ENCODE measurements around the gene ARSJ. TPM values are rescaled to one million over a fixed set of nuclear protein-coding genes. Genes with fewer than 3 reads are reported as not detected.
A peak's percentile ranks its signal among the peaks of the same experiment; 100 is the strongest.
"Not testable (repeated sequence)": the region's sequence is repeated elsewhere in the genome, so short reads cannot be mapped to it uniquely, and the experiment has no call there.

ARSJ gene
- total RNA-seq, 3 donors from 2014 or later (not counting 1 experiment from before 2014, with no cell fraction given): 1.5 to 2.3 (median 1.5) TPM

- no peak overlapping the region for H3K27ac ChIP-seq (ENCODE audit: low read length)
- Mint-ChIP-seq H3K27me3 (ENCODE audit: low read depth in 2 of 2) (no peaks in the 10 kb centered on the region), H3K27ac (no peak overlapping the region), H3K4me1 (peaks cover 4 to 10% of the 10 kb centered on the region in 2 donors), H3K9me3 (peaks cover 2% of the 10 kb centered on the region in 2 donors), H3K4me3 (no peak overlapping the region), H3K36me3 (peaks cover 9% of the 10 kb centered on the region)
- no peaks in the 10 kb centered on the region for H3K36me3 ChIP-seq (ENCODE audit: control insufficient read depth, insufficient read depth, low read length)
- no peaks in the 10 kb centered on the region for H3K4me1 ChIP-seq (ENCODE audit: control insufficient read depth, insufficient read depth, low read length)
- H3K9me3 ChIP-seq (ENCODE audit: control insufficient read depth, insufficient read depth, low read length): no peaks in the 10 kb centered on the region
- no peak overlapping the region for H3K4me3 ChIP-seq (ENCODE audit: low read length)
- ATAC-seq (peak in 1 of 3 donors; percentile 46), DNase-seq (no peak)
- 88% methylated on average over 8 of the region's 8 CpGs for WGBS (ENCODE audit: insufficient coverage)
- intact Hi-C loops (cut with micrococcal nuclease): no loop called here
- no peaks in the 10 kb centered on the region for H3K27me3 ChIP-seq (ENCODE audit: control insufficient read depth, insufficient read depth, low read length)
- TF ChIP-seq, protein P1, sequence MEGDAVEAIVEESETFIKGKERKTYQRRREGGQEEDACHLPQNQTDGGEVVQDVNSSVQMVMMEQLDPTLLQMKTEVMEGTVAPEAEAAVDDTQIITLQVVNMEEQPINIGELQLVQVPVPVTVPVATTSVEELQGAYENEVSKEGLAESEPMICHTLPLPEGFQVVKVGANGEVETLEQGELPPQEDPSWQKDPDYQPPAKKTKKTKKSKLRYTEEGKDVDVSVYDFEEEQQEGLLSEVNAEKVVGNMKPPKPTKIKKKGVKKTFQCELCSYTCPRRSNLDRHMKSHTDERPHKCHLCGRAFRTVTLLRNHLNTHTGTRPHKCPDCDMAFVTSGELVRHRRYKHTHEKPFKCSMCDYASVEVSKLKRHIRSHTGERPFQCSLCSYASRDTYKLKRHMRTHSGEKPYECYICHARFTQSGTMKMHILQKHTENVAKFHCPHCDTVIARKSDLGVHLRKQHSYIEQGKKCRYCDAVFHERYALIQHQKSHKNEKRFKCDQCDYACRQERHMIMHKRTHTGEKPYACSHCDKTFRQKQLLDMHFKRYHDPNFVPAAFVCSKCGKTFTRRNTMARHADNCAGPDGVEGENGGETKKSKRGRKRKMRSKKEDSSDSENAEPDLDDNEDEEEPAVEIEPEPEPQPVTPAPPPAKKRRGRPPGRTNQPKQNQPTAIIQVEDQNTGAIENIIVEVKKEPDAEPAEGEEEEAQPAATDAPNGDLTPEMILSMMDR (IDR thresholded peaks at IDR 0.05): no peak
These were observed 33.3 kb upstream of the ARSJ start for GRCh38 chr4:114012749-114013148.

- H3K4me3 Mint-ChIP-seq: peak overlapping the region; percentile 87
- peak overlapping the region; percentile 42 for H3K27ac ChIP-seq (ENCODE audit: low read length)
- ATAC-seq: peak; percentile 80 to 84 (median 81)
These were observed 26.4 kb upstream of the ARSJ start for GRCh38 chr4:114005569-114006442.

DNA sequence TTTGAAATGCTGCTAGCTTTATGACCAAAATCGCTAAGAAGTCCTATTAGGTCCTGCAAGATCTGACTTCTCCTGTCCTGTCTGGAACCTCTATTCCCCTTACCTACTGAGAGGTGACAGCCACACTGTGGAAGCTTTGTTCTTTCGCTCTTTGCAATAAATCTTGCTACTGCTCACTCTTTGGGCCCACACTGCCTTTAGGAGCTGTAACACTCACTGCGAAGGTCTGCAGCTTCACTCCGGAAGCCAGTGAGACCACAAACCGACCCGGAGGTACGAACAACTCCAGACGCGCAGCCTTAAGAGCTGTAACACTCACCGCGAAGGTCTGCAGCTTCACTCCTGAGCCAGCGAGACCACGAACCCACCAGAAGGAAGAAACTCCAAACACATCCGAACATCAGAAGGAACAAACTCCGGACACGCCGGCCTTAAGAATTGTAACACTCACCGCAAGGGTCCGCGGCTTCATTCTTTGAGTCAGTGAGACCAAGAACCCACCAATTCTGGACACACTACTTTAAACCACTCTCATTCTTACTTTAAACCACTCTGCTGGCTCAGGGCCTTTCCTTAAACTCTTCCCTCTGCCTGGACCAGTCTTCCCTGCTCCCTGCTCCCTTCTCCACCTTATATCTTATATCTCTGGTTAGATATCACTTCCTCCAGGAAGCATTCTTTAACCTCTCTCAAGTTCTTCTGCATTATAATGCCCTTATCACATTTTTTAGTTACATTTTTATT lies 25.2 kb upstream of the ARSJ start:
- WGBS (ENCODE audit: insufficient coverage): 60% methylated on average over 20 of the region's 20 CpGs
- H3K4me3 ChIP-seq (ENCODE audit: low read length): peak overlapping the region; percentile 29

More at GRCh38 chr4:114005569-114006442, 26.4 kb upstream of the ARSJ start:
- Mint-ChIP-seq H3K27me3 (ENCODE audit: low read depth in 2 of 2) (no peaks in the 10 kb centered on the region), H3K4me1 (peaks cover 59 to 64% of the 10 kb centered on the region in 2 donors), H3K9me3 (no peaks in the 10 kb centered on the region), H3K36me3 (peaks cover 7% of the 10 kb centered on the region), H3K27ac (peak overlapping the region; percentile 88 to 90)
- TF ChIP-seq, protein P1 (IDR thresholded peaks at IDR 0.05): no peak
- Histone ChIP-seq H3K27me3 (ENCODE audit: control insufficient read depth, insufficient read depth, low read length) (no peaks in the 10 kb centered on the region), H3K4me3 (ENCODE audit: low read length) (no peak overlapping the region), H3K36me3 (ENCODE audit: control insufficient read depth, insufficient read depth, low read length) (no peaks in the 10 kb centered on the region), H3K9me3 (ENCODE audit: control insufficient read depth, insufficient read depth, low read length) (no peaks in the 10 kb centered on the region), H3K4me1 (ENCODE audit: control insufficient read depth, insufficient read depth, low read length) (peaks cover 10% of the 10 kb centered on the region)
- WGBS (ENCODE audit: insufficient coverage): 43% methylated on average over 4 of the region's 4 CpGs
- intact Hi-C loops (cut with micrococcal nuclease): loop anchor here (1.0 to 10.0 kb wide), 4 partner anchors 20 to 441 kb away; partner anchors contain the start of gene CAMK2D
- peak in 1 of 2 donors; percentile 43 for DNase-seq

DNA sequence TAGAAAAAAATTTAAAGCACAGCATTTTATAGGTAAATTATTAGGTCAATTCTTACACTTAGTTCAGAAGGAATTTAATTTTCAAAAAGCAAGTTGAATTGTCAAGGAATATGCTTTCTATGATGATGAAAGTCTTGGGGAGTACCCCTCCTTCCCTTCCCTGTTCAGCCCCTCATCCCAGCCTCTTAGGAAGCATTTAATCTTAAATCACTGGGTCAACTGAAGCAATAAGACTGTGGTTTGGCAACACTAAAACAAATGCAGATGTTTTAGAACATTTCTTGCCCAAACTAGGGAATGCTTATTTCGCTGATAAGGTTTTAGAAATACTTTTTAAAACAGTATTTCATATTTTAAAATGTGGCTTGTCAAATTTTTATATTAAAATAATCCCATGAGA lies 19.1 kb upstream of the ARSJ start:
- no peak overlapping the region for H3K4me3 ChIP-seq (ENCODE audit: low read length)
- no peaks in the 10 kb centered on the region for H3K9me3 ChIP-seq (ENCODE audit: control insufficient read depth, insufficient read depth, low read length)
- H3K4me3 Mint-ChIP-seq: no peak overlapping the region
- H3K36me3 Mint-ChIP-seq: peaks cover 7% of the 10 kb centered on the region
- no peak overlapping the region for H3K27ac Mint-ChIP-seq
- WGBS (ENCODE audit: insufficient coverage): no CpG with 5 or more reads among the region's 1 CpG
- ATAC-seq (no peak), DNase-seq (no peak)
- H3K4me1 Mint-ChIP-seq: peaks cover 22 to 27% of the 10 kb centered on the region in 2 donors
- no peak overlapping the region for H3K27ac ChIP-seq (ENCODE audit: low read length)
- peaks cover 2% of the 10 kb centered on the region for H3K4me1 ChIP-seq (ENCODE audit: control insufficient read depth, insufficient read depth, low read length)
- TF ChIP-seq, protein P1 (IDR thresholded peaks at IDR 0.05): no peak
- intact Hi-C loops (cut with micrococcal nuclease): no loop called here
- H3K27me3 Mint-ChIP-seq (ENCODE audit: low read depth in 2 of 2): peaks cover 0 to 3% of the 10 kb centered on the region in 2 donors
- no peaks in the 10 kb centered on the region for H3K9me3 Mint-ChIP-seq
- no peaks in the 10 kb centered on the region for H3K27me3 ChIP-seq (ENCODE audit: control insufficient read depth, insufficient read depth, low read length)
- H3K36me3 ChIP-seq (ENCODE audit: control insufficient read depth, insufficient read depth, low read length): no peaks in the 10 kb centered on the region

More for the DNA sequence above, 25.2 kb upstream of the ARSJ start:
- DNase-seq (peak; percentile 51 to 55), ATAC-seq (peak; percentile 22 to 56 (median 40))
- not testable (repeated sequence) for H3K36me3 Mint-ChIP-seq; H3K36me3 ChIP-seq (ENCODE audit: control insufficient read depth, insufficient read depth, low read length); H3K27me3 Mint-ChIP-seq (ENCODE audit: low read depth in 2 of 2); H3K9me3 ChIP-seq (ENCODE audit: control insufficient read depth, insufficient read depth, low read length); H3K27me3 ChIP-seq (ENCODE audit: control insufficient read depth, insufficient read depth, low read length); H3K9me3 Mint-ChIP-seq
- Histone ChIP-seq H3K27ac (ENCODE audit: low read length) (peak overlapping the region; percentile 71), H3K4me1 (ENCODE audit: control insufficient read depth, insufficient read depth, low read length) (peaks cover 10% of the 10 kb centered on the region)
- H3K4me1 Mint-ChIP-seq: peaks cover 59 to 64% of the 10 kb centered on the region in 2 donors
- H3K27ac Mint-ChIP-seq: peak overlapping the region; percentile 88 to 90
- intact Hi-C loops (cut with micrococcal nuclease): loop anchor here (1.0 to 10.0 kb wide), 5 partner anchors 22 to 440 kb away; partner anchors contain the start of gene CAMK2D
- peak overlapping the region; percentile 87 for H3K4me3 Mint-ChIP-seq
